Cardiac fibroblast (primary cell): Measurements from ENCODE around the gene CPB2.

Source experiments
- DNase-seq, 2 donors: peaks; one replicate each; pipeline versions ENCODE4 v3.0.0 to v3.0.0-alpha.2; 2010; ENCODE audit warnings: low read depth in 2 of 2
- H3K4me3 ChIP-seq, 2 donors: replicated peaks in 1 of 2; 1 replicate in 1 of 2; 2 replicates in 1 of 2; pipeline ENCODE4 v1.5.1; 2011; ENCODE audit warnings: low read depth in 2 of 2, low read length in 2 of 2, mild to moderate bottlenecking in 2 of 2, moderate library complexity in 1 of 2
- CTCF ChIP-seq: IDR thresholded peaks from one replicate; pipeline ENCODE4 v1.5.1; 2011; ENCODE audit warnings: low read depth, mild to moderate bottlenecking, low read length, inconsistent platforms

CPB2 gene

GRCh38 chr13:46145950-46146349 is 41.1 kb upstream of the CPB2 start:
- TF ChIP-seq CTCF: no peak
- DNase-seq: no peak
- H3K4me3 ChIP-seq: no peak overlapping the region

- no peak for TF ChIP-seq CTCF
- DNase-seq: no peak
- no peak overlapping the region for H3K4me3 ChIP-seq
These were observed 40.3 kb upstream of the CPB2 start for GRCh38 chr13:46145135-46145534.

- TF ChIP-seq CTCF: no peak
- DNase-seq: no peak
These were observed 38.4 kb upstream of the CPB2 start for GRCh38 chr13:46143184-46143701.

GRCh38 chr13:46142776-46143175 is 37.9 kb upstream of the CPB2 start:
- DNase-seq: no peak
- no peak for TF ChIP-seq CTCF

More at GRCh38 chr13:46143184-46143701, 38.4 kb upstream of the CPB2 start:
- no peak overlapping the region for H3K4me3 ChIP-seq

GRCh38 chr13:46140044-46140443 is 35.2 kb upstream of the CPB2 start:
- TF ChIP-seq CTCF: no peak
- no peak for DNase-seq
- no peak overlapping the region for H3K4me3 ChIP-seq

More at GRCh38 chr13:46142776-46143175, 37.9 kb upstream of the CPB2 start:
- no peak overlapping the region for H3K4me3 ChIP-seq

GRCh38 chr13:46137627-46138317 is 32.9 kb upstream of the CPB2 start:
- no peak for TF ChIP-seq CTCF
- H3K4me3 ChIP-seq: no peak overlapping the region
- no peak for DNase-seq

GRCh38 chr13:46136688-46137087 is 31.9 kb upstream of the CPB2 start:
- no peak for TF ChIP-seq CTCF
- H3K4me3 ChIP-seq: no peak overlapping the region

More at GRCh38 chr13:46136688-46137087, 31.9 kb upstream of the CPB2 start:
- DNase-seq: no peak
